ENCODE data around the gene ACOT7.

- TF ChIP-seq, protein P1, sequence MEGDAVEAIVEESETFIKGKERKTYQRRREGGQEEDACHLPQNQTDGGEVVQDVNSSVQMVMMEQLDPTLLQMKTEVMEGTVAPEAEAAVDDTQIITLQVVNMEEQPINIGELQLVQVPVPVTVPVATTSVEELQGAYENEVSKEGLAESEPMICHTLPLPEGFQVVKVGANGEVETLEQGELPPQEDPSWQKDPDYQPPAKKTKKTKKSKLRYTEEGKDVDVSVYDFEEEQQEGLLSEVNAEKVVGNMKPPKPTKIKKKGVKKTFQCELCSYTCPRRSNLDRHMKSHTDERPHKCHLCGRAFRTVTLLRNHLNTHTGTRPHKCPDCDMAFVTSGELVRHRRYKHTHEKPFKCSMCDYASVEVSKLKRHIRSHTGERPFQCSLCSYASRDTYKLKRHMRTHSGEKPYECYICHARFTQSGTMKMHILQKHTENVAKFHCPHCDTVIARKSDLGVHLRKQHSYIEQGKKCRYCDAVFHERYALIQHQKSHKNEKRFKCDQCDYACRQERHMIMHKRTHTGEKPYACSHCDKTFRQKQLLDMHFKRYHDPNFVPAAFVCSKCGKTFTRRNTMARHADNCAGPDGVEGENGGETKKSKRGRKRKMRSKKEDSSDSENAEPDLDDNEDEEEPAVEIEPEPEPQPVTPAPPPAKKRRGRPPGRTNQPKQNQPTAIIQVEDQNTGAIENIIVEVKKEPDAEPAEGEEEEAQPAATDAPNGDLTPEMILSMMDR (IDR thresholded peaks at IDR 0.05; ENCODE audit: insufficient read depth, low read length, poor library complexity, severe bottlenecking) = no peak
- TF ChIP-seq EZH2phosphoT487 (conservative IDR thresholded peaks at IDR 0.05; ENCODE audit: low read length) = no peak
Measured at GRCh38 chr1:6401673-6402072, 8.1 kb upstream of the ACOT7 start.

Measured in SU-DHL-6 (cell line).